Astrocyte of the cerebellum (primary cell): ENCODE data around the gene DBX1.

Source experiments
- DNase-seq: peaks from one replicate; pipeline ENCODE4 v3.0.0-alpha.2; 2011; ENCODE audit warnings: low read depth
- H3K4me3 ChIP-seq: 2 replicates; pipeline ENCODE4 v1.5.1; 2011; ENCODE audit warnings: mild to moderate bottlenecking, low read depth, low read length, moderate library complexity
- CTCF ChIP-seq: IDR thresholded peaks from 2 replicates; pipeline ENCODE4 v1.5.1; 2012; ENCODE audit warnings: low read length, low read depth, moderate library complexity, mild to moderate bottlenecking; ENCODE audit errors: missing control alignments
- in situ Hi-C: cut with HindIII; loops from 2 replicates; pipeline ENCODE4 v1.10.0; 2017; ENCODE audit warnings: low sequenced_read_pairs

Gene DBX1

GRCh38 chr11:20156876-20157613, 3.2 kb downstream of the DBX1 start:
- no peak for TF ChIP-seq CTCF
- no peak for DNase-seq
- in situ Hi-C loops: no loop called here
- no peak overlapping the region for H3K4me3 ChIP-seq

GRCh38 chr11:20156280-20156875, 3.9 kb downstream of the DBX1 start:
- H3K4me3 ChIP-seq: no peak overlapping the region

GRCh38 chr11:20155683-20156279, 4.5 kb downstream of the DBX1 start:
- in situ Hi-C loops: no loop called here
- no peak for TF ChIP-seq CTCF
- no peak for DNase-seq
- H3K4me3 ChIP-seq: no peak overlapping the region

More at GRCh38 chr11:20156280-20156875, 3.9 kb downstream of the DBX1 start:
- DNase-seq: no peak
- in situ Hi-C loops: no loop called here
- TF ChIP-seq CTCF: no peak

- DNase-seq: no peak
- TF ChIP-seq CTCF: no peak
- in situ Hi-C loops: no loop called here
- H3K4me3 ChIP-seq: no peak overlapping the region
Measured at GRCh38 chr11:20154381-20154780, 5.9 kb downstream of the DBX1 start.

GRCh38 chr11:20138707-20139106, 21.6 kb downstream of the DBX1 start:
- no peak overlapping the region for H3K4me3 ChIP-seq
- no peak for DNase-seq
- in situ Hi-C loops: loop anchor here (25.0 kb wide), 2 partner anchors 224 to 576 kb away; partner anchors contain the start of gene HTATIP2
- no peak for TF ChIP-seq CTCF

- H3K4me3 ChIP-seq: no peak overlapping the region
- in situ Hi-C loops: loop anchor here (25.0 kb wide), 2 partner anchors 225 to 575 kb away; partner anchors contain the start of gene HTATIP2
- TF ChIP-seq CTCF: no peak
- no peak for DNase-seq
Measured at GRCh38 chr11:20137637-20138036, 22.6 kb downstream of the DBX1 start.
